Neural cell (in vitro differentiated cells): Measurements from ENCODE around the gene TDRD6. TPM values are rescaled to one million over a fixed set of nuclear protein-coding genes. Genes with fewer than 3 reads are reported as not detected.

Experiments
- H2AFZ ChIP-seq: fragments of 200-600, 300-800 bp; sonication (generic), shearing (Covaris generic); 2 replicates; pipeline ENCODE4 v1.6.0; 2014; ENCODE audit warnings: low read depth, mild to moderate bottlenecking, antibody characterized with exemption, low read length, moderate library complexity
- H3F3A ChIP-seq: fragments of 200-600 bp; shearing (Covaris generic); 2 replicates; pipeline ENCODE4 v1.6.1; 2016; ENCODE audit warnings: mild to moderate bottlenecking, moderate library complexity, mixed read lengths, antibody characterized with exemption, low read length; ENCODE audit not compliant: insufficient read depth, poor library complexity, severe bottlenecking
- H3K27ac ChIP-seq: fragments of 200-600, 300-800 bp; sonication (generic), shearing (Covaris generic); 2 replicates; pipeline ENCODE4 v1.5.1; 2014; ENCODE audit warnings: mild to moderate bottlenecking, low read length, moderate library complexity
- H3K27me3 ChIP-seq: fragments of 300-800, 200-600 bp; sonication (generic), shearing (Covaris generic); 2 replicates; pipeline ENCODE4 v1.6.0; 2014; ENCODE audit warnings: mild to moderate bottlenecking, low read depth, low read length, moderate library complexity; ENCODE audit not compliant: insufficient read depth
- H3K36me3 ChIP-seq: fragments of 300-800, 200-600 bp; sonication (generic), shearing (Covaris generic); 2 replicates; pipeline ENCODE4 v1.5.1; 2014; ENCODE audit warnings: mild to moderate bottlenecking, antibody characterized with exemption, low read length, moderate library complexity; ENCODE audit not compliant: insufficient read depth
- H3K4me2 ChIP-seq: fragments of 300-800, 200-600 bp; sonication (generic), shearing (Covaris generic); 2 replicates; pipeline ENCODE4 v1.6.0; 2014; ENCODE audit warnings: mild to moderate bottlenecking, low read length
- H3K4me3 ChIP-seq: fragments of 300-800, 200-600 bp; sonication (generic), shearing (Covaris generic); 2 replicates; pipeline ENCODE4 v1.5.1; 2014; ENCODE audit warnings: mild to moderate bottlenecking, low read length, moderate library complexity
- H3K79me2 ChIP-seq: fragments of 200-600 bp; shearing (Covaris generic); replicated peaks from 2 replicates; pipeline ENCODE4 v1.6.0; 2014; ENCODE audit warnings: mild to moderate bottlenecking, low read length, moderate library complexity; ENCODE audit not compliant: insufficient read depth
- H3K9ac ChIP-seq: fragments of 300-800, 200-600 bp; sonication (generic), shearing (Covaris generic); 2 replicates; pipeline ENCODE4 v1.6.1; 2016; ENCODE audit warnings: mild to moderate bottlenecking, low read length, mixed read lengths
- H3K9me2 ChIP-seq: fragments of 200-600 bp; shearing (Covaris generic); 2 replicates; pipeline ENCODE4 v1.6.1; 2016; ENCODE audit warnings: mild to moderate bottlenecking, low read length, mixed read lengths; ENCODE audit not compliant: insufficient read depth
- H3K9me3 ChIP-seq: fragments of 200-600, 300-800 bp; sonication (generic), shearing (Covaris generic); 2 replicates; pipeline ENCODE4 v1.6.1; 2016; ENCODE audit warnings: mild to moderate bottlenecking, mixed run types, low read length, moderate library complexity, mixed read lengths
- H4K20me1 ChIP-seq: fragments of 200-600 bp; shearing (Covaris generic); 2 replicates; pipeline ENCODE4 v1.6.1; 2016; ENCODE audit warnings: mild to moderate bottlenecking, mixed run types; ENCODE audit not compliant: insufficient read depth
- CTCF ChIP-seq: fragments of 450-650 bp; IDR thresholded peaks from 2 replicates; pipeline ENCODE4 v1.5.1; 2014; ENCODE audit warnings: antibody characterized with exemption, mild to moderate bottlenecking, moderate library complexity; ENCODE audit not compliant: poor library complexity, severe bottlenecking
- EP300 ChIP-seq: fragments of 450-650 bp; conservative IDR thresholded peaks from 2 replicates; pipeline ENCODE4 v1.6.1; 2014; ENCODE audit warnings: antibody characterized with exemption, mild to moderate bottlenecking, moderate library complexity; ENCODE audit not compliant: poor library complexity, severe bottlenecking
- EZH2 ChIP-seq: fragments of 200-600, 300-800 bp; shearing (Covaris generic), sonication (generic); IDR thresholded peaks from 2 replicates; pipeline ENCODE4 v1.6.1; 2014; ENCODE audit warnings: antibody characterized with exemption, low read length, borderline replicate concordance, mild to moderate bottlenecking; ENCODE audit not compliant: insufficient read depth, poor library complexity, severe bottlenecking
- MXI1 ChIP-seq: fragments of 450-650 bp; conservative IDR thresholded peaks from 2 replicates; pipeline ENCODE4 v1.6.1; 2014; ENCODE audit warnings: antibody characterized with exemption, mild to moderate bottlenecking; ENCODE audit not compliant: poor library complexity, severe bottlenecking
- POLR2AphosphoS5 ChIP-seq: IDR thresholded peaks from 2 replicates; pipeline ENCODE4 v1.6.1; 2012
- RAD21 ChIP-seq: fragments of 450-650 bp; conservative IDR thresholded peaks from 2 replicates; pipeline ENCODE4 v1.6.1; 2014; ENCODE audit warnings: antibody characterized with exemption, mild to moderate bottlenecking, moderate library complexity
- REST ChIP-seq: IDR thresholded peaks from 2 replicates; pipeline ENCODE4 v1.6.1; 2012; ENCODE audit warnings: borderline replicate concordance
- SMC3 ChIP-seq: fragments of 450-650 bp; conservative IDR thresholded peaks from 2 replicates; pipeline ENCODE4 v1.6.1; 2014; ENCODE audit warnings: antibody characterized with exemption, mild to moderate bottlenecking, moderate library complexity; ENCODE audit not compliant: poor library complexity
- TAF1 ChIP-seq: IDR thresholded peaks from 2 replicates; pipeline ENCODE4 v1.6.1; 2012; ENCODE audit warnings: low read depth
- polyA plus RNA-seq: library from polyadenylated mRNA; depleted of rRNA; stranded (reverse); fragments of >200 nt; gene quantifications from 2 replicates; pipeline ENCODE4 v1.2.3, GENCODE V29; 2014

The TDRD6 gene
- polyA plus RNA-seq, 1 donor from 2014 or later, result 0.92 TPM

GRCh38 chr6:46729787-46730326 lies 42.2 kb downstream of the TDRD6 start:
- H3K36me3 ChIP-seq, result no peaks in the 10 kb centered on the region
- TF ChIP-seq TAF1 (no peak), EP300 (no peak), POLR2AphosphoS5 (no peak), RAD21 (no peak), CTCF (no peak), SMC3 (no peak), REST (no peak), EZH2 (no peak), MXI1 (no peak)

GRCh38 chr6:46730921-46731461 lies 43.3 kb downstream of the TDRD6 start:
- H3K9me3 ChIP-seq, result no peaks in the 10 kb centered on the region
- H2AFZ ChIP-seq, result no peak overlapping the region
- H4K20me1 ChIP-seq, result no peaks in the 10 kb centered on the region
- no peak overlapping the region for H3K27ac ChIP-seq
- peaks cover 27% of the 10 kb centered on the region for H3K27me3 ChIP-seq
- TF ChIP-seq RAD21 (no peak), POLR2AphosphoS5 (no peak), EZH2 (no peak)
- no peak overlapping the region for H3K4me3 ChIP-seq
- H3K36me3 ChIP-seq, result no peaks in the 10 kb centered on the region
- H3K4me2 ChIP-seq, result no peak overlapping the region
- no peaks in the 10 kb centered on the region for H3K9me2 ChIP-seq
- no peaks in the 10 kb centered on the region for H3F3A ChIP-seq
- H3K79me2 ChIP-seq, result no peaks in the 10 kb centered on the region
- H3K9ac ChIP-seq, result no peak overlapping the region

More at GRCh38 chr6:46729787-46730326, 42.2 kb downstream of the TDRD6 start:
- peaks cover 15% of the 10 kb centered on the region for H3K27me3 ChIP-seq
- H3K4me3 ChIP-seq, result no peak overlapping the region
- H3K9ac ChIP-seq, result no peak overlapping the region
- no peaks in the 10 kb centered on the region for H3K9me2 ChIP-seq
- H4K20me1 ChIP-seq, result no peaks in the 10 kb centered on the region
- no peaks in the 10 kb centered on the region for H3K79me2 ChIP-seq
- H3F3A ChIP-seq, result no peaks in the 10 kb centered on the region
- H2AFZ ChIP-seq, result no peak overlapping the region
- H3K27ac ChIP-seq, result no peak overlapping the region
- H3K9me3 ChIP-seq, result no peaks in the 10 kb centered on the region
- no peak overlapping the region for H3K4me2 ChIP-seq
